T-cell (primary cell): ENCODE measurements around the gene ENTPD8. TPM values are rescaled to one million over a fixed set of nuclear protein-coding genes. Genes with fewer than 3 reads are reported as not detected.

Experiments
- ATAC-seq, 4 experiments: fragments of 200-7000 bp in 3 of 4; fragments of 150-1000 bp in 1 of 4; cut with Tn5 transposase; replicated peaks in 1 of 4; 1 replicate in 3 of 4; 2 replicates in 1 of 4; pipeline ENCODE4 v1.10.0; 2021; ENCODE audit warnings: moderate library complexity in 3 of 4, mild to moderate bottlenecking in 2 of 4, moderate number of reproducible peaks in 1 of 4
- CTCF ChIA-PET, 2 donors: fragments of 300-600 bp; sonication (Branson Sonifier 250); formaldehyde crosslinking; loops; one replicate each; lab custom pipeline; 2022; ENCODE audit warnings: antibody characterized with exemption in 2 of 2; lab: Charles Lee
- POLR2A ChIA-PET, 2 donors: fragments of 300-600 bp; sonication (Branson Sonifier 250); formaldehyde crosslinking; loops; one replicate each; lab custom pipeline; 2022; ENCODE audit warnings: antibody characterized with exemption in 2 of 2; lab: Charles Lee
- DNase-seq, 35 experiments: peaks; one replicate each; pipeline versions ENCODE4 v3.0.0 to v3.0.0-alpha.2; 2013 to 2023
- H3K27ac ChIP-seq: one replicate; pipeline ENCODE4 v1.5.1; 2013; ENCODE audit warnings: low read length
- H3K27me3 ChIP-seq, 2 experiments: replicated peaks in 1 of 2; 1 replicate in 1 of 2; 2 replicates in 1 of 2; pipeline versions ENCODE4 v1.6.1 to v1.7.0; 2013; ENCODE audit warnings: low read length in 1 of 2, mixed read lengths in 1 of 2; ENCODE audit not compliant: control insufficient read depth in 2 of 2, insufficient read depth in 2 of 2; ENCODE audit errors: extremely low read depth in 1 of 2
- H3K36me3 ChIP-seq, 2 donors: 1 replicate in 1 of 2; 2 replicates in 1 of 2; pipeline versions ENCODE4 v1.6.1 to v1.7.0; 2013; ENCODE audit warnings: low read length in 1 of 2; ENCODE audit not compliant: control insufficient read depth in 2 of 2, insufficient read depth in 1 of 2; ENCODE audit errors: extremely low read depth in 1 of 2
- H3K4me1 ChIP-seq, 2 experiments: 1 replicate in 1 of 2; 2 replicates in 1 of 2; pipeline versions ENCODE4 v1.6.1 to v1.7.0; 2013; ENCODE audit warnings: low read length in 2 of 2, mixed read lengths in 1 of 2; ENCODE audit not compliant: insufficient read depth in 2 of 2, control insufficient read depth in 1 of 2; ENCODE audit errors: extremely low read depth in 1 of 2
- H3K4me3 ChIP-seq, 2 donors: 1 replicate in 1 of 2; 2 replicates in 1 of 2; pipeline versions ENCODE4 v1.5.1 to v1.7.0; 2013; ENCODE audit warnings: mild to moderate bottlenecking in 2 of 2, low read length in 1 of 2, moderate library complexity in 1 of 2; ENCODE audit not compliant: control insufficient read depth in 1 of 2; ENCODE audit errors: extremely low read depth in 1 of 2
- H3K9me3 ChIP-seq: 2 replicates; pipeline ENCODE4 v1.7.0; 2013
- H3K27ac Mint-ChIP-seq, 2 donors: one replicate each; pipeline ENCODE4 v1.8.0; 2020 to 2021; ENCODE audit warnings: mild to moderate bottlenecking in 2 of 2, mixed read lengths in 2 of 2
- H3K27me3 Mint-ChIP-seq, 2 donors: one replicate each; pipeline ENCODE4 v1.8.0; 2021 to 2022; ENCODE audit warnings: mixed read lengths in 2 of 2
- H3K36me3 Mint-ChIP-seq: one replicate; pipeline ENCODE4 v1.8.0; 2021; ENCODE audit warnings: mixed read lengths
- H3K4me1 Mint-ChIP-seq, 3 donors: one replicate each; pipeline ENCODE4 v1.8.0; 2020 to 2022; ENCODE audit warnings: mixed read lengths in 3 of 3, mild to moderate bottlenecking in 1 of 3
- H3K4me3 Mint-ChIP-seq, 3 donors: one replicate each; pipeline ENCODE4 v1.8.0; 2020 to 2022; ENCODE audit warnings: mild to moderate bottlenecking in 3 of 3, mixed read lengths in 3 of 3, moderate library complexity in 3 of 3
- H3K9me3 Mint-ChIP-seq, 3 donors: one replicate each; pipeline ENCODE4 v1.8.0; 2020 to 2022; ENCODE audit warnings: mixed read lengths in 3 of 3
- WGBS: methylation state at CpG from one replicate; pipeline ENCODE4 v1.1.5; 2013; ENCODE audit warnings: missing lambda C conversion rate; ENCODE audit not compliant: insufficient coverage; 5-methylcytosine and 5-hydroxymethylcytosine counted together
- total RNA-seq, 35 experiments: library from RNA in 6 of 35; stranded (reverse) in 6 of 35; fragments of 120-200 nt in 1 of 35; gene quantifications; one replicate each; pipeline versions ENCODE4 v1.2.1 to v1.2.4 and lab custom pipeline; 2013 to 2026

ENTPD8 gene
- total RNA-seq, 5 donors from 2014 or later (not counting 1 experiment from before 2014, with no cell fraction given), result not detected

DNA sequence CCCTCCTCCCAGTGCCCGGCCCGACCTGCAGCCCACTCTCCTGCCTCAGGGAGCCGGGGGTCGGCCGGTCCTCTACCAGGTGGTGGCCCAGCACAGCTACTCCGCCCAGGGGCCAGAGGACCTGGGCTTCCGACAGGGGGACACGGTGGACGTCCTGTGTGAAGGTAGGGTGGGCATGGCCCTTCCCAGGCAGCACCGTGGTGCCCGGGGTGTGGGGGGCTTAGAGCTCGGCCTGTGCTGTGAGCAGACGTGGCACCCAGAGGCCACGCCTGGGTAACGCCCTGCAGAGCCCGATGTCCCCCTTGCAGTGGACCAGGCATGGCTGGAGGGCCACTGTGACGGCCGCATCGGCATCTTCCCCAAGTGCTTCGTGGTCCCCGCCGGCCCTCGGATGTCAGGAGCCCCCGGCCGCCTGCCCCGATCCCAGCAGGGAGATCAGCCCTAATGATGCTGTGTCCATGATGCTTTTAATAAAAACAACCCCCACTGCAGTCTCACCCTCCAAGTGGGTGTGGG, 7.2 kb downstream of the ENTPD8 start:
- no peak for ATAC-seq
- H3K36me3 ChIP-seq, result no peaks in the 10 kb centered on the region
- H3K27ac Mint-ChIP-seq, result no peak overlapping the region
- no peak overlapping the region for H3K27ac ChIP-seq
- H3K9me3 ChIP-seq, result no peaks in the 10 kb centered on the region
- POLR2A ChIA-PET, result no interaction called here
- H3K27me3 Mint-ChIP-seq, result no peaks in the 10 kb centered on the region
- CTCF ChIA-PET, result no interaction called here
- no peaks in the 10 kb centered on the region for H3K4me1 Mint-ChIP-seq
- DNase-seq, result no peak
- no peak overlapping the region for H3K4me3 ChIP-seq
- peaks cover 0 to 3% of the 10 kb centered on the region in 2 experiments for H3K4me1 ChIP-seq
- peaks cover 0 to 25% of the 10 kb centered on the region in 2 experiments for H3K27me3 ChIP-seq
- WGBS, result 90% methylated on average over 16 of the region's 26 CpGs
- no peaks in the 10 kb centered on the region for H3K36me3 Mint-ChIP-seq
- H3K4me3 Mint-ChIP-seq, result no peak overlapping the region
- H3K9me3 Mint-ChIP-seq, result no peaks in the 10 kb centered on the region

GRCh38 chr9:137433349-137433915, 7.7 kb downstream of the ENTPD8 start:
- Mint-ChIP-seq H3K4me1 (no peaks in the 10 kb centered on the region), H3K27me3 (no peaks in the 10 kb centered on the region), H3K9me3 (no peaks in the 10 kb centered on the region), H3K4me3 (no peak overlapping the region), H3K36me3 (no peaks in the 10 kb centered on the region), H3K27ac (no peak overlapping the region)
- peaks cover 0 to 3% of the 10 kb centered on the region in 2 experiments for H3K4me1 ChIP-seq
- POLR2A ChIA-PET, result no interaction called here
- no peaks in the 10 kb centered on the region for H3K9me3 ChIP-seq
- peaks cover 0 to 23% of the 10 kb centered on the region in 2 experiments for H3K27me3 ChIP-seq
- ATAC-seq (no peak), DNase-seq (no peak)
- CTCF ChIA-PET, result no interaction called here
- no peak overlapping the region for H3K4me3 ChIP-seq
- no peak overlapping the region for H3K27ac ChIP-seq
- WGBS, result 78% methylated on average over 17 of the region's 19 CpGs
- H3K36me3 ChIP-seq, result no peaks in the 10 kb centered on the region

DNA sequence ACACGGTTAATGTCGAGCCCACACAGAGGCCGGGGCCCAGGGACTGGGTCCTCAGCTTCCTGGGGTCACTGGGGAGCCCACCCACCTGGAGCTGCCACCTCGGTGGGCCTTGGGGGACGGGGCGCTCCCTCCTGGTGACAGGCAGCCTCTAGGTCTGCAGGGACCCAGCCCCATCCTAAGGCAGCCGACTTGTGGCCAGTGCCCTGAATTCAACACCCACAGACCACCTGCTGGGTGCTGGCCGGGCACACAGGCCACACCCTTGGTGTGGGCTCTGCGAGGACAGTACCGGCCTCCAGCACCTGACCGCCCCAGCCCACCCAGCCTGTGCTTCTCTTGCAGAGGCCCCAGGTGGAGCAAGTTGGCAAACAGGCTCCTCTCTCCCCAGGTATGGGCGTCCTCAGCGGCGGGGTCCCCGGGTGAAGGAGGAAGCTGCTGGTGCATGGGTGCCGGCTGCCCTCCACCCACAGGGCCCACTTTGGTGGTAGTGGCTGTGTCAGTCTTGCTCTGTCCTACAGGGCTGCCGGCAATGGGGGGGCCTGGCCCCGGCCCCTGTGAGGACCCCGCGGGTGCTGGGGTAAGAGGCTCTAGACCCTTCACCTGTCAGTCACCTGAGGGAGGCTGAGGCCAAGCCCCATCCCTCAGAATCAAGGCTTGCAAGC, 8.3 kb downstream of the ENTPD8 start:
- no peaks in the 10 kb centered on the region for H3K27me3 Mint-ChIP-seq
- Histone ChIP-seq H3K27me3 (peaks cover 0 to 17% of the 10 kb centered on the region in 2 experiments), H3K4me1 (peaks cover 0 to 3% of the 10 kb centered on the region in 2 experiments), H3K9me3 (no peaks in the 10 kb centered on the region), H3K27ac (no peak overlapping the region), H3K4me3 (no peak overlapping the region), H3K36me3 (no peaks in the 10 kb centered on the region)
- no peaks in the 10 kb centered on the region for H3K36me3 Mint-ChIP-seq
- H3K9me3 Mint-ChIP-seq, result no peaks in the 10 kb centered on the region
- ATAC-seq (no peak), DNase-seq (no peak)
- ChIA-PET POLR2A (no interaction called here), CTCF (no interaction called here)
- H3K27ac Mint-ChIP-seq, result no peak overlapping the region
- H3K4me1 Mint-ChIP-seq, result no peaks in the 10 kb centered on the region
- no peak overlapping the region for H3K4me3 Mint-ChIP-seq
- WGBS, result 86% methylated on average over 12 of the region's 20 CpGs

DNA sequence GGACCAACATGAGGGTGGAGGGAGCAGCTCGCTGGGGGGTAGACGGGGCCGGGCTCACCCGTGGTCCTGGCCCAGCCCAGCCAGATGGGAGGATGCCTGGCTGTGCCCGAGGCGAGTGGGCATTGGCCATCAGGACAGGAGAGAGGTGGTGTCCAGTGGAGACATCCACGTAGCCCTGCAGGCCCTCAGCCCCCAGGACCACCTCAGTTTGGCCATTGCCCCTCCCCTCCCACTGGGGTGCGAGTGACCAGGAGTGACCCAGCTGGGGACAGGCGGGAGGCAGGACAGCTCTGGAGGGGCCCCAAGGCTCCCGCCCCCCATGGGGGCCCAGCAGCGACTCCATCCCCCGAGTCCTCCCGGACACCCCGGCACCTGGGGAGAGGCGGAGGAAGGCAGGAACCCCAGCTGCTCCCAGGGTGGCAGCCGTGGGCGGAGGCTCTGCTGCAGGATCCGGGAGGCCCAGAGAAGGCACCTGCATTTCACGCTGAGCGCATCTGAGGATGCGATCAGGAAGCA, 9.7 kb downstream of the ENTPD8 start:
- Histone ChIP-seq H3K36me3 (no peaks in the 10 kb centered on the region), H3K4me3 (no peak overlapping the region), H3K9me3 (no peaks in the 10 kb centered on the region), H3K4me1 (peaks cover 0 to 3% of the 10 kb centered on the region in 2 experiments), H3K27ac (no peak overlapping the region), H3K27me3 (peaks cover 0 to 11% of the 10 kb centered on the region in 2 experiments)
- Mint-ChIP-seq H3K27me3 (no peaks in the 10 kb centered on the region), H3K27ac (no peak overlapping the region), H3K4me3 (no peak overlapping the region), H3K36me3 (no peaks in the 10 kb centered on the region), H3K9me3 (no peaks in the 10 kb centered on the region), H3K4me1 (no peaks in the 10 kb centered on the region)
- DNase-seq (no peak), ATAC-seq (no peak)
- ChIA-PET POLR2A (no interaction called here), CTCF (no interaction called here)
- 89% methylated on average over 14 of the region's 21 CpGs for WGBS

- H3K9me3 Mint-ChIP-seq, result no peaks in the 10 kb centered on the region
- peaks cover 0 to 7% of the 10 kb centered on the region in 2 experiments for H3K27me3 ChIP-seq
- H3K4me1 Mint-ChIP-seq, result no peaks in the 10 kb centered on the region
- H3K4me1 ChIP-seq, result peaks cover 0 to 3% of the 10 kb centered on the region in 2 experiments
- ATAC-seq (no peak), DNase-seq (no peak)
- no peak overlapping the region for H3K4me3 ChIP-seq
- H3K36me3 Mint-ChIP-seq, result no peaks in the 10 kb centered on the region
- H3K27me3 Mint-ChIP-seq, result no peaks in the 10 kb centered on the region
- no peak overlapping the region for H3K27ac ChIP-seq
- 95% methylated on average over 24 of the region's 27 CpGs for WGBS
- no peaks in the 10 kb centered on the region for H3K36me3 ChIP-seq
- H3K27ac Mint-ChIP-seq, result no peak overlapping the region
- H3K9me3 ChIP-seq, result no peaks in the 10 kb centered on the region
- H3K4me3 Mint-ChIP-seq, result no peak overlapping the region
- POLR2A ChIA-PET, result no interaction called here
- CTCF ChIA-PET, result no interaction called here
These were observed 10.3 kb downstream of the ENTPD8 start for GRCh38 chr9:137430723-137431415.

- Mint-ChIP-seq H3K9me3 (no peaks in the 10 kb centered on the region), H3K27ac (no peak overlapping the region), H3K27me3 (no peaks in the 10 kb centered on the region), H3K4me3 (no peak overlapping the region), H3K4me1 (no peaks in the 10 kb centered on the region), H3K36me3 (no peaks in the 10 kb centered on the region)
- Histone ChIP-seq H3K27me3 (peaks cover 0 to 4% of the 10 kb centered on the region in 2 experiments), H3K9me3 (no peaks in the 10 kb centered on the region), H3K27ac (no peak overlapping the region), H3K36me3 (no peaks in the 10 kb centered on the region), H3K4me3 (no peak overlapping the region), H3K4me1 (peaks cover 0 to 3% of the 10 kb centered on the region in 2 experiments)
- DNase-seq, result no peak
- no peak for ATAC-seq
- POLR2A ChIA-PET, result no interaction called here
- WGBS, result 85% methylated on average over 32 of the region's 34 CpGs
- CTCF ChIA-PET, result no interaction called here
These were observed 11.0 kb downstream of the ENTPD8 start for GRCh38 chr9:137429974-137430722.
